HEK293 (cell line): ENCODE data around the gene ADRB1.

ENCODE experiments used
- CTCF ChIA-PET: fragments of 350-600 bp; formaldehyde crosslinking; extraction: SDS; loops from one replicate; lab custom pipeline; 2021; ENCODE audit warnings: antibody characterized with exemption; lab: Yijun Ruan, JAX
- POLR2A ChIA-PET: fragments of 300-600 bp; formaldehyde crosslinking; extraction: SDS; loops from one replicate; lab custom pipeline; 2020; ENCODE audit warnings: antibody characterized with exemption, inconsistent platforms; lab: Yijun Ruan, JAX
- H3K27ac ChIP-seq: fragments of 200-500 bp; sonication (Bioruptor generic); 2 replicates; pipeline ENCODE4 v1.5.1; 2014; ENCODE audit warnings: low read depth, low read length, control low read depth, inconsistent platforms; ENCODE audit errors: extremely low read depth
- H3K36me3 ChIP-seq, 2 experiments: fragments of 200-500 bp in 1 of 2; sonication (Bioruptor generic) in 1 of 2; 1 replicate in 1 of 2; 2 replicates in 1 of 2; pipeline ENCODE4 v1.5.1; 2014 to 2017; ENCODE audit warnings: inconsistent platforms in 2 of 2, low read length in 2 of 2; ENCODE audit not compliant: control insufficient read depth in 2 of 2, insufficient read depth in 1 of 2
- H3K4me1 ChIP-seq: fragments of 200-500 bp; sonication (Bioruptor generic); 2 replicates; pipeline ENCODE4 v1.5.1; 2014; ENCODE audit warnings: mild to moderate bottlenecking, low read length, inconsistent platforms; ENCODE audit not compliant: control insufficient read depth, insufficient read depth
- H3K4me3 ChIP-seq: 2 replicates; pipeline ENCODE4 v1.5.1; 2011; ENCODE audit warnings: low read depth, mild to moderate bottlenecking, control low read depth, low read length, moderate library complexity
- H3K9me3 ChIP-seq: fragments of 200-500 bp; sonication (Bioruptor generic); 2 replicates; pipeline ENCODE4 v1.5.1; 2014; ENCODE audit warnings: low read depth, low read length, inconsistent platforms; ENCODE audit not compliant: control insufficient read depth, insufficient read depth
- EGR2 ChIP-seq: fragments of 450-650 bp; formaldehyde crosslinking; IDR thresholded peaks from 2 replicates; pipeline ENCODE4 v1.5.1; 2016; ENCODE audit warnings: low read depth, missing biosample characterization, missing genetic modification characterization
- KLF7 ChIP-seq: fragments of 450-650 bp; formaldehyde crosslinking; IDR thresholded peaks from 2 replicates; pipeline ENCODE4 v1.5.1; 2016; ENCODE audit warnings: missing biosample characterization, missing genetic modification characterization, borderline replicate concordance
- MYNN ChIP-seq: fragments of 450-650 bp; formaldehyde crosslinking; IDR thresholded peaks from 2 replicates; pipeline ENCODE4 v1.5.1; 2016; ENCODE audit warnings: missing biosample characterization, missing genetic modification characterization, borderline replicate concordance
- ZBTB21 ChIP-seq: fragments of 450-650 bp; formaldehyde crosslinking; IDR thresholded peaks from 2 replicates; pipeline ENCODE4 v1.5.1; 2017; ENCODE audit warnings: missing biosample characterization, missing genetic modification characterization
- ZBTB48 ChIP-seq: fragments of 450-650 bp; formaldehyde crosslinking; IDR thresholded peaks from 2 replicates; pipeline ENCODE4 v1.5.1; 2016; ENCODE audit warnings: missing biosample characterization, missing genetic modification characterization
- ZNF148 ChIP-seq: fragments of 450-650 bp; formaldehyde crosslinking; IDR thresholded peaks from 2 replicates; pipeline ENCODE4 v1.5.0; 2017; ENCODE audit warnings: missing biosample characterization, missing genetic modification characterization, borderline replicate concordance
- ZNF174 ChIP-seq: fragments of 450-650 bp; formaldehyde crosslinking; IDR thresholded peaks from 2 replicates; pipeline ENCODE4 v1.5.0; 2017; ENCODE audit warnings: missing biosample characterization, mild to moderate bottlenecking, missing genetic modification characterization
- ZNF18 ChIP-seq: fragments of 450-650 bp; formaldehyde crosslinking; IDR thresholded peaks from 2 replicates; pipeline ENCODE4 v1.5.1; 2016; ENCODE audit warnings: missing biosample characterization, missing genetic modification characterization
- ZNF184 ChIP-seq: fragments of 450-650 bp; IDR thresholded peaks from 2 replicates; pipeline ENCODE4 v1.5.1; 2018; ENCODE audit warnings: missing biosample characterization, mild to moderate bottlenecking, missing genetic modification characterization
- ZNF221 ChIP-seq: fragments of 450-650 bp; formaldehyde crosslinking; IDR thresholded peaks from 2 replicates; pipeline ENCODE4 v1.5.1; 2017; ENCODE audit warnings: missing biosample characterization, missing genetic modification characterization, borderline replicate concordance
- ZNF23 ChIP-seq: fragments of 450-650 bp; formaldehyde crosslinking; IDR thresholded peaks from 2 replicates; pipeline ENCODE4 v1.5.1; 2016; ENCODE audit warnings: missing biosample characterization, missing genetic modification characterization, borderline replicate concordance
- ZNF239 ChIP-seq: fragments of 450-650 bp; formaldehyde crosslinking; IDR thresholded peaks from 2 replicates; pipeline ENCODE4 v1.5.1; 2016; ENCODE audit warnings: missing biosample characterization, missing genetic modification characterization
- ZNF433 ChIP-seq: fragments of 450-650 bp; formaldehyde crosslinking; IDR thresholded peaks from 2 replicates; pipeline ENCODE4 v1.5.1; 2016; ENCODE audit warnings: missing biosample characterization, missing genetic modification characterization, low read depth
- ZNF600 ChIP-seq: fragments of 450-650 bp; formaldehyde crosslinking; IDR thresholded peaks from 2 replicates; pipeline ENCODE4 v1.5.1; 2016; ENCODE audit warnings: missing biosample characterization, missing genetic modification characterization
- ZNF629 ChIP-seq: fragments of 450-650 bp; formaldehyde crosslinking; IDR thresholded peaks from 2 replicates; pipeline ENCODE4 v1.5.1; 2017; ENCODE audit warnings: missing biosample characterization, missing genetic modification characterization
- ZNF768 ChIP-seq: fragments of 450-650 bp; formaldehyde crosslinking; IDR thresholded peaks from 2 replicates; pipeline ENCODE4 v1.5.1; 2018; ENCODE audit warnings: missing biosample characterization, mild to moderate bottlenecking, missing genetic modification characterization
- ZSCAN30 ChIP-seq: fragments of 450-650 bp; IDR thresholded peaks from 2 replicates; pipeline ENCODE4 v1.5.1; 2018; ENCODE audit warnings: missing biosample characterization, mild to moderate bottlenecking, missing genetic modification characterization, moderate library complexity
- TF ChIP-seq, protein P1 (sequence below): fragments of 450-650 bp; formaldehyde crosslinking; IDR thresholded peaks from 2 replicates; pipeline ENCODE4 v1.5.1; 2017; ENCODE audit warnings: missing biosample characterization, missing genetic modification characterization
- TF ChIP-seq, protein P2 (sequence below): fragments of 450-650 bp; formaldehyde crosslinking; IDR thresholded peaks from 2 replicates; pipeline ENCODE4 v1.5.1; 2016; ENCODE audit warnings: missing biosample characterization, missing genetic modification characterization

Gene ADRB1

GRCh38 chr10:114083040-114083439 lies 39.4 kb downstream of the ADRB1 start:
- Histone ChIP-seq H3K4me3 (no peak overlapping the region), H3K9me3 (no peaks in the 10 kb centered on the region), H3K4me1 (0 out of 2 replicates have a peak, but pooled peaks cover 3% of the 10 kb centered on the region)
- no peak for TF ChIP-seq ZNF174
- TF ChIP-seq, all 188 proteins: peak for 0
- Histone ChIP-seq H3K36me3 (no peaks in the 10 kb centered on the region), H3K27ac (no peak overlapping the region)
- POLR2A ChIA-PET, result no interaction called here
- CTCF ChIA-PET, result interaction anchor here (1.0 kb wide), 1 partner anchor 18 kb away, joined by 3 read pairs; no protein-coding TSS in a partner anchor

- H3K36me3 ChIP-seq, result no peaks in the 10 kb centered on the region
- H3K9me3 ChIP-seq, result no peaks in the 10 kb centered on the region
- 0 out of 2 replicates have a peak, but pooled peaks cover 3% of the 10 kb centered on the region for H3K4me1 ChIP-seq
- POLR2A ChIA-PET, result no interaction called here
- CTCF ChIA-PET, result no interaction called here
- H3K27ac ChIP-seq, result no peak overlapping the region
- TF ChIP-seq ZNF148, result no peak
- H3K4me3 ChIP-seq, result no peak overlapping the region
Observed at GRCh38 chr10:114084215-114084614, 40.5 kb downstream of the ADRB1 start.

DNA sequence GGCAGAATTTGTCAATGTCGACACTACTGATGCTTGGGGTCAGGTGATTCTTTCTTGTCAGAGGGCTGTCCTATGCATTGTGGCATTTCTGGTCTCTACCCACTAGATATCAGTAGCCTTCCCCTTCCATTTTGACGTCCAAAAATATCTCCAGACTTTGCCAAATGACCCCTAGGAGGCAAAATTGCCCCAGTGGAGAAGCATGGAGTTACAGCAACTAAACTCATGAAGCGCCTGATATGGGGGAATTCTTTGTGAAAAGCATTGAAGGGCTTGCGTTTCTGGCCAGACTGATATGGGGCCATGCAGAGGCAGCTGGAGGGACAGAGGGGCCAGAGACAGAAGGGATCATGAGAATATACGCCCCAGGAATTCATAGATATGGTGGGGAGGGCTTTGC lies 43.6 kb downstream of the ADRB1 start:
- Histone ChIP-seq H3K27ac (no peak overlapping the region), H3K9me3 (no peaks in the 10 kb centered on the region), H3K4me1 (no peaks in the 10 kb centered on the region), H3K36me3 (no peaks in the 10 kb centered on the region), H3K4me3 (no peak overlapping the region)
- ChIA-PET CTCF (interaction anchor here (1.5 kb wide), 1 partner anchor 12 kb away, joined by 4 read pairs; no protein-coding TSS in a partner anchor), POLR2A (no interaction called here)
- TF ChIP-seq ZNF23 (tag by site-specific recombination) (no peak), ZNF184 (tag by site-specific recombination) (no peak), ZBTB21 (tag by site-specific recombination) (no peak), MYNN (tag by site-specific recombination) (no peak), ZNF768 (tag by site-specific recombination) (no peak), ZSCAN30 (tag by site-specific recombination) (no peak), ZBTB48 (no peak), ZNF433 (no peak), ZNF629 (tag by site-specific recombination) (no peak), ZNF600 (tag by site-specific recombination) (no peak), ZNF18 (tag by site-specific recombination) (no peak), ZNF239 (no peak), KLF7 (tag by site-specific recombination) (no peak), ZNF221 (tag by site-specific recombination) (no peak), EGR2 (tag by site-specific recombination) (no peak)
- TF ChIP-seq, protein P1, sequence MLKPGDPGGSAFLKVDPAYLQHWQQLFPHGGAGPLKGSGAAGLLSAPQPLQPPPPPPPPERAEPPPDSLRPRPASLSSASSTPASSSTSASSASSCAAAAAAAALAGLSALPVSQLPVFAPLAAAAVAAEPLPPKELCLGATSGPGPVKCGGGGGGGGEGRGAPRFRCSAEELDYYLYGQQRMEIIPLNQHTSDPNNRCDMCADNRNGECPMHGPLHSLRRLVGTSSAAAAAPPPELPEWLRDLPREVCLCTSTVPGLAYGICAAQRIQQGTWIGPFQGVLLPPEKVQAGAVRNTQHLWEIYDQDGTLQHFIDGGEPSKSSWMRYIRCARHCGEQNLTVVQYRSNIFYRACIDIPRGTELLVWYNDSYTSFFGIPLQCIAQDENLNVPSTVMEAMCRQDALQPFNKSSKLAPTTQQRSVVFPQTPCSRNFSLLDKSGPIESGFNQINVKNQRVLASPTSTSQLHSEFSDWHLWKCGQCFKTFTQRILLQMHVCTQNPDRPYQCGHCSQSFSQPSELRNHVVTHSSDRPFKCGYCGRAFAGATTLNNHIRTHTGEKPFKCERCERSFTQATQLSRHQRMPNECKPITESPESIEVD (tag by site-specific recombination), result no peak
- TF ChIP-seq, protein P2, sequence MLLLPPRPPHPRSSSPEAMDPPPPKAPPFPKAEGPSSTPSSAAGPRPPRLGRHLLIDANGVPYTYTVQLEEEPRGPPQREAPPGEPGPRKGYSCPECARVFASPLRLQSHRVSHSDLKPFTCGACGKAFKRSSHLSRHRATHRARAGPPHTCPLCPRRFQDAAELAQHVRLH (tag by site-specific recombination), result no peak
